Lower leg skin (tissue), 3 donors: ENCODE results near the gene MFSD6L.

ENCODE experiments used
- POLR2A ChIP-seq, 2 donors: fragments of 450-650 bp; IDR thresholded peaks; one replicate each; pipeline ENCODE4 v1.6.1; 2016 to 2017; ENCODE audit warnings: antibody characterized with exemption in 2 of 2, mild to moderate bottlenecking in 1 of 2, moderate library complexity in 1 of 2
- TF ChIP-seq, protein P1 (sequence below), 3 donors: fragments of 450-650 bp; IDR thresholded peaks; one replicate each; pipeline ENCODE4 v1.5.1; 2016; ENCODE audit warnings: antibody characterized with exemption in 3 of 3, mild to moderate bottlenecking in 3 of 3, moderate library complexity in 2 of 3

DNA sequence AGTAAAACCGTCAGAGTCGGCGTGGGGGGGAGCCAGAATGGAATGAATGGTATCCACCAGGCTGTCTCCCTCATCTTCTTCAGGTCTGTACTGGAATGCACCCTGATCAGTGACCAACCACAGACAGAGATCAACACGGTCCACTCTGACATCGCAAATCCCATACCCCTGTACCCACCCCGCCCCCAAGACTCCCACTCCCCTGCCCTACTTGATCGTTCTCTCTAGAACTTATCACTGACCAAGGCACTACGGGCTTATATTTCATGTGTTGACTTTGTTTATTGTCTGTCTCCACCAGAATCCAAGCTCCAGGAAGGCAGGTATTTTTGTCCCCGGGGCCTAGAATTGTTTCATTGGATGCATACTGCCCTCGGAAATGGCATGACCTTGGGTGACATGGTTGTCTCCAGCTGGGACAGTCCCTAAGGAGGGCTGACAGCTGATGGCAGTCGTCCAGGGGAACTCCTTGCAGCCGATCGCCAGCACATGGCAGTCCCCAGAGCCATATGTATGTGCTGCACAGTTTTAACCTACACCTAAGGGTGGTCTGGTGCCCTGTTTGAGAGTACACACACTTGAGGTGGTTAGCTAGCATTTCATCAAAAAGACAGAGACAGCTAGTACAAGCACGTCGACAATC is 526 bp upstream of the MFSD6L start:
- TF ChIP-seq, protein P1, sequence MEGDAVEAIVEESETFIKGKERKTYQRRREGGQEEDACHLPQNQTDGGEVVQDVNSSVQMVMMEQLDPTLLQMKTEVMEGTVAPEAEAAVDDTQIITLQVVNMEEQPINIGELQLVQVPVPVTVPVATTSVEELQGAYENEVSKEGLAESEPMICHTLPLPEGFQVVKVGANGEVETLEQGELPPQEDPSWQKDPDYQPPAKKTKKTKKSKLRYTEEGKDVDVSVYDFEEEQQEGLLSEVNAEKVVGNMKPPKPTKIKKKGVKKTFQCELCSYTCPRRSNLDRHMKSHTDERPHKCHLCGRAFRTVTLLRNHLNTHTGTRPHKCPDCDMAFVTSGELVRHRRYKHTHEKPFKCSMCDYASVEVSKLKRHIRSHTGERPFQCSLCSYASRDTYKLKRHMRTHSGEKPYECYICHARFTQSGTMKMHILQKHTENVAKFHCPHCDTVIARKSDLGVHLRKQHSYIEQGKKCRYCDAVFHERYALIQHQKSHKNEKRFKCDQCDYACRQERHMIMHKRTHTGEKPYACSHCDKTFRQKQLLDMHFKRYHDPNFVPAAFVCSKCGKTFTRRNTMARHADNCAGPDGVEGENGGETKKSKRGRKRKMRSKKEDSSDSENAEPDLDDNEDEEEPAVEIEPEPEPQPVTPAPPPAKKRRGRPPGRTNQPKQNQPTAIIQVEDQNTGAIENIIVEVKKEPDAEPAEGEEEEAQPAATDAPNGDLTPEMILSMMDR (IDR thresholded peaks at IDR 0.05) = no peak
- TF ChIP-seq POLR2A (IDR thresholded peaks at IDR 0.05) = no peak
